Uterus (tissue), 2 donors: Measurements from ENCODE around the gene CMTM2.

Source experiments
- POLR2A ChIP-seq, 2 donors: fragments of 450-650 bp; IDR thresholded peaks; one replicate each; pipeline ENCODE4 v1.6.1; 2016; ENCODE audit warnings: antibody characterized with exemption in 2 of 2, mild to moderate bottlenecking in 1 of 2, moderate library complexity in 1 of 2
- TF ChIP-seq, protein P1 (sequence below), 4 experiments: fragments of 200-600 bp in 2 of 4; fragments of 450-650 bp in 2 of 4; sonication (generic) in 2 of 4; IDR thresholded peaks; one replicate each; pipeline ENCODE4 v1.5.1; 2016 to 2019; ENCODE audit warnings: antibody characterized with exemption in 4 of 4, mild to moderate bottlenecking in 2 of 4, moderate library complexity in 1 of 4

GRCh38 chr16:66605177-66605978 is 26.1 kb downstream of the CMTM2 start:
- TF ChIP-seq, protein P1, sequence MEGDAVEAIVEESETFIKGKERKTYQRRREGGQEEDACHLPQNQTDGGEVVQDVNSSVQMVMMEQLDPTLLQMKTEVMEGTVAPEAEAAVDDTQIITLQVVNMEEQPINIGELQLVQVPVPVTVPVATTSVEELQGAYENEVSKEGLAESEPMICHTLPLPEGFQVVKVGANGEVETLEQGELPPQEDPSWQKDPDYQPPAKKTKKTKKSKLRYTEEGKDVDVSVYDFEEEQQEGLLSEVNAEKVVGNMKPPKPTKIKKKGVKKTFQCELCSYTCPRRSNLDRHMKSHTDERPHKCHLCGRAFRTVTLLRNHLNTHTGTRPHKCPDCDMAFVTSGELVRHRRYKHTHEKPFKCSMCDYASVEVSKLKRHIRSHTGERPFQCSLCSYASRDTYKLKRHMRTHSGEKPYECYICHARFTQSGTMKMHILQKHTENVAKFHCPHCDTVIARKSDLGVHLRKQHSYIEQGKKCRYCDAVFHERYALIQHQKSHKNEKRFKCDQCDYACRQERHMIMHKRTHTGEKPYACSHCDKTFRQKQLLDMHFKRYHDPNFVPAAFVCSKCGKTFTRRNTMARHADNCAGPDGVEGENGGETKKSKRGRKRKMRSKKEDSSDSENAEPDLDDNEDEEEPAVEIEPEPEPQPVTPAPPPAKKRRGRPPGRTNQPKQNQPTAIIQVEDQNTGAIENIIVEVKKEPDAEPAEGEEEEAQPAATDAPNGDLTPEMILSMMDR (IDR thresholded peaks at IDR 0.05) = no peak
- TF ChIP-seq POLR2A (IDR thresholded peaks at IDR 0.05) = no peak
